HepG2 (cell line): ENCODE results near the gene ZGRF1. TPM values are rescaled to one million over a fixed set of nuclear protein-coding genes. Genes with fewer than 3 reads are reported as not detected.
A peak's percentile ranks its signal among the peaks of the same experiment; 100 is the strongest.

ENCODE experiments used
- DNMT3B ChIP-seq: conservative IDR thresholded peaks from 2 replicates; pipeline ENCODE4 v1.6.1; 2016; ENCODE audit warnings: missing biosample characterization, control low read depth
- ESRRA ChIP-seq: sonication (generic); formaldehyde crosslinking; IDR thresholded peaks from 2 replicates; pipeline ENCODE4 v1.5.1; 2020; ENCODE audit warnings: mild to moderate bottlenecking, low read depth, missing genetic modification reagents
- GABPA ChIP-seq, 2 experiments: IDR thresholded peaks; 2 replicates each; pipeline ENCODE4 v1.6.1; 2011 to 2016; ENCODE audit warnings: low read depth in 2 of 2, low read length in 1 of 2, missing biosample characterization in 1 of 2, missing genetic modification characterization in 1 of 2
- XRCC5 ChIP-seq: fragments of 200-400 bp; formaldehyde crosslinking; optimal IDR thresholded peaks from 2 replicates; pipeline ENCODE3; 2017; ENCODE audit warnings: mild to moderate bottlenecking, low read length
- ZFAT ChIP-seq: sonication (generic); formaldehyde crosslinking; conservative IDR thresholded peaks from 2 replicates; pipeline ENCODE4 v1.8.1; 2023; ENCODE audit warnings: missing genetic modification reagents, inconsistent platforms
- ZFP36L2 ChIP-seq: sonication (generic); formaldehyde crosslinking; IDR thresholded peaks from 2 replicates; pipeline ENCODE4 v1.4.0; 2020; ENCODE audit warnings: missing genetic modification reagents
- polyA plus RNA-seq, 8 experiments: library from polyadenylated mRNA; depleted of rRNA in 3 of 8; stranded (reverse) in 7 of 8; unstranded in 1 of 8; fragments of >200 nt; fragmentation: Illumina TruSeq in 4 of 8; extraction: Trizol in 4 of 8; gene quantifications; 2 replicates each; pipeline versions ENCODE4 v1.2.1 to v1.2.3, GENCODE V29; 2011 to 2016; ENCODE audit warnings: low read depth in 4 of 8, missing spikeins in 1 of 8, mixed read lengths in 1 of 8; ENCODE audit not compliant: insufficient read depth in 1 of 8
- total RNA-seq, 5 experiments: library from RNA; depleted of rRNA; stranded (reverse); fragments of >200 nt; fragmentation: Illumina TruSeq; extraction: Trizol; gene quantifications; 2 replicates each; pipeline ENCODE4 v1.2.3, GENCODE V29; 2016; ENCODE audit warnings: low read depth in 1 of 5
- TF ChIP-seq, protein P1 (sequence below): sonication (generic); formaldehyde crosslinking; IDR thresholded peaks from 2 replicates; pipeline ENCODE4 v1.5.1; 2020; ENCODE audit warnings: mild to moderate bottlenecking, missing genetic modification reagents, borderline replicate concordance
- TF ChIP-seq, protein P2 (sequence below): sonication (generic); formaldehyde crosslinking; IDR thresholded peaks from 2 replicates; pipeline ENCODE4 v1.5.0; 2020; ENCODE audit warnings: mild to moderate bottlenecking, missing genetic modification reagents
- TF ChIP-seq, protein P3 (sequence below): sonication (generic); formaldehyde crosslinking; IDR thresholded peaks from 2 replicates; pipeline ENCODE4 v1.4.0; 2020; ENCODE audit warnings: mild to moderate bottlenecking, missing genetic modification reagents
- TF ChIP-seq, protein P4 (sequence below): sonication (generic); formaldehyde crosslinking; conservative IDR thresholded peaks from 2 replicates; pipeline ENCODE4 v1.8.0; 2022; ENCODE audit warnings: missing genetic modification reagents
- TF ChIP-seq, protein P5 (sequence below): sonication (generic); formaldehyde crosslinking; IDR thresholded peaks from 2 replicates; pipeline ENCODE4 v1.4.0; 2020; ENCODE audit warnings: mild to moderate bottlenecking, missing genetic modification reagents, borderline replicate concordance

The ZGRF1 gene
- total and polyA plus RNA-seq, 2 of the 13 experiments (the other 11 are each of a cell fraction or from before 2014, with no cell fraction given): 8.6 to 15.9 TPM

DNA sequence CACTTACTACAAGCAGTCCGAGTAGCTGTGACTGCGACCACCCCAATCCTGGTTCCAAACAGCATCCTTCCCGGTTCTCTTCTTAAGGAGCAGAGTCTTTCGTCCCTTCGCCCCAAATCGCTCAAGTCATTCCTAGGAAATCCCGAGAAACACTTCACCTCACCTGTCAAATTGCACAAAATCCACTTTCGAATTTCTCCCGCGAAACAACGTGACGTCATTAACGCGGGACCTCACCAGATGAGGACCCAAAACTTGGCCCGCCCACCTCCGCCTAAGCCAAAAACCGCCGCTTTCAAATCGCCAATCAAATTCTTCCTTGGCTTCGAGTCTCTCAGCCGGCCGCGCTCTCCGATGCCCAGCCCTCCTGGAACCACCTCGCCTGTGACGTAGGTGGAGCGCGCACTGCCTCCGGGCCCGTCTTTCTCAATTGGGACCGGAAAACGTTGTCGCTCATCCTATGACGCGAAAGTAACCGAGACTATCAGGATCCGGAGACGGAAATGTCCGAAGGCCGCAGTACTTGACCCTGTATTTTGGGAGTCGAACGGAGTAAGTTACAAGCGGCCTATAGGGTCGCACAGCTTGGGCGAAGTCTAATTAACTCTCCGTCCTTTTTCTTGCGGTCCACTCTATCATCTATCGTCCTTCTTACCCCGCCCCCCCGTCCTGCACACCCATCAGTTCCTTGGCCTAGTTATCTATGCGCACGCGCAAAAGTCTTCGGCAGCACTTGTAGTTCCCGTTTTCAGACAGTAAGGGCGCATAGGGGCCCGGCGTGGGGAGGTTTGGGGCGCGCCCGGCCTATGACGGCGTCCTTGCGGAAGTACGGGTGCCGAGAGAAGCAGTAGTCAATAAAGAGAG, at the start of gene ZGRF1, which contains the start of gene LARP7 (continued):
- TF ChIP-seq, protein P1, sequence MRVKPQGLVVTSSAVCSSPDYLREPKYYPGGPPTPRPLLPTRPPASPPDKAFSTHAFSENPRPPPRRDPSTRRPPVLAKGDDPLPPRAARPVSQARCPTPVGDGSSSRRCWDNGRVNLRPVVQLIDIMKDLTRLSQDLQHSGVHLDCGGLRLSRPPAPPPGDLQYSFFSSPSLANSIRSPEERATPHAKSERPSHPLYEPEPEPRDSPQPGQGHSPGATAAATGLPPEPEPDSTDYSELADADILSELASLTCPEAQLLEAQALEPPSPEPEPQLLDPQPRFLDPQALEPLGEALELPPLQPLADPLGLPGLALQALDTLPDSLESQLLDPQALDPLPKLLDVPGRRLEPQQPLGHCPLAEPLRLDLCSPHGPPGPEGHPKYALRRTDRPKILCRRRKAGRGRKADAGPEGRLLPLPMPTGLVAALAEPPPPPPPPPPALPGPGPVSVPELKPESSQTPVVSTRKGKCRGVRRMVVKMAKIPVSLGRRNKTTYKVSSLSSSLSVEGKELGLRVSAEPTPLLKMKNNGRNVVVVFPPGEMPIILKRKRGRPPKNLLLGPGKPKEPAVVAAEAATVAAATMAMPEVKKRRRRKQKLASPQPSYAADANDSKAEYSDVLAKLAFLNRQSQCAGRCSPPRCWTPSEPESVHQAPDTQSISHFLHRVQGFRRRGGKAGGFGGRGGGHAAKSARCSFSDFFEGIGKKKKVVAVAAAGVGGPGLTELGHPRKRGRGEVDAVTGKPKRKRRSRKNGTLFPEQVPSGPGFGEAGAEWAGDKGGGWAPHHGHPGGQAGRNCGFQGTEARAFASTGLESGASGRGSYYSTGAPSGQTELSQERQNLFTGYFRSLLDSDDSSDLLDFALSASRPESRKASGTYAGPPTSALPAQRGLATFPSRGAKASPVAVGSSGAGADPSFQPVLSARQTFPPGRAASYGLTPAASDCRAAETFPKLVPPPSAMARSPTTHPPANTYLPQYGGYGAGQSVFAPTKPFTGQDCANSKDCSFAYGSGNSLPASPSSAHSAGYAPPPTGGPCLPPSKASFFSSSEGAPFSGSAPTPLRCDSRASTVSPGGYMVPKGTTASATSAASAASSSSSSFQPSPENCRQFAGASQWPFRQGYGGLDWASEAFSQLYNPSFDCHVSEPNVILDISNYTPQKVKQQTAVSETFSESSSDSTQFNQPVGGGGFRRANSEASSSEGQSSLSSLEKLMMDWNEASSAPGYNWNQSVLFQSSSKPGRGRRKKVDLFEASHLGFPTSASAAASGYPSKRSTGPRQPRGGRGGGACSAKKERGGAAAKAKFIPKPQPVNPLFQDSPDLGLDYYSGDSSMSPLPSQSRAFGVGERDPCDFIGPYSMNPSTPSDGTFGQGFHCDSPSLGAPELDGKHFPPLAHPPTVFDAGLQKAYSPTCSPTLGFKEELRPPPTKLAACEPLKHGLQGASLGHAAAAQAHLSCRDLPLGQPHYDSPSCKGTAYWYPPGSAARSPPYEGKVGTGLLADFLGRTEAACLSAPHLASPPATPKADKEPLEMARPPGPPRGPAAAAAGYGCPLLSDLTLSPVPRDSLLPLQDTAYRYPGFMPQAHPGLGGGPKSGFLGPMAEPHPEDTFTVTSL (CRISPR knock-in tag): no peak
- TF ChIP-seq, protein P2, sequence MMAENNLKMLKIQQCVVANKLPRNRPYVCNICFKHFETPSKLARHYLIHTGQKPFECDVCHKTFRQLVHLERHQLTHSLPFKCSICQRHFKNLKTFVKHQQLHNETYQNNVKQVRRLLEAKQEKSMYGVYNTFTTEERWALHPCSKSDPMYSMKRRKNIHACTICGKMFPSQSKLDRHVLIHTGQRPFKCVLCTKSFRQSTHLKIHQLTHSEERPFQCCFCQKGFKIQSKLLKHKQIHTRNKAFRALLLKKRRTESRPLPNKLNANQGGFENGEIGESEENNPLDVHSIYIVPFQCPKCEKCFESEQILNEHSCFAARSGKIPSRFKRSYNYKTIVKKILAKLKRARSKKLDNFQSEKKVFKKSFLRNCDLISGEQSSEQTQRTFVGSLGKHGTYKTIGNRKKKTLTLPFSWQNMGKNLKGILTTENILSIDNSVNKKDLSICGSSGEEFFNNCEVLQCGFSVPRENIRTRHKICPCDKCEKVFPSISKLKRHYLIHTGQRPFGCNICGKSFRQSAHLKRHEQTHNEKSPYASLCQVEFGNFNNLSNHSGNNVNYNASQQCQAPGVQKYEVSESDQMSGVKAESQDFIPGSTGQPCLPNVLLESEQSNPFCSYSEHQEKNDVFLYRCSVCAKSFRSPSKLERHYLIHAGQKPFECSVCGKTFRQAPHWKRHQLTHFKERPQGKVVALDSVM (CRISPR knock-in tag): no peak
- TF ChIP-seq ESRRA (CRISPR knock-in tag) (0 out of 2 replicates have a peak, but pooled peaks have one; percentile 33), XRCC5 (peak; percentile 55), GABPA (IDR thresholded peaks at IDR 0.05; ENCODE audit: low read depth, low read length) (peak; percentile 68), GABPA (CRISPR knock-in tag; IDR thresholded peaks at IDR 0.05; ENCODE audit: low read depth) (peak; percentile 94), ZFAT (CRISPR knock-in tag) (no peak), ZFP36L2 (CRISPR knock-in tag) (no peak), DNMT3B (CRISPR knock-in tag) (no peak)
- TF ChIP-seq, protein P3, sequence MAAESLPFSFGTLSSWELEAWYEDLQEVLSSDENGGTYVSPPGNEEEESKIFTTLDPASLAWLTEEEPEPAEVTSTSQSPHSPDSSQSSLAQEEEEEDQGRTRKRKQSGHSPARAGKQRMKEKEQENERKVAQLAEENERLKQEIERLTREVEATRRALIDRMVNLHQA: no peak
- TF ChIP-seq, protein P4, sequence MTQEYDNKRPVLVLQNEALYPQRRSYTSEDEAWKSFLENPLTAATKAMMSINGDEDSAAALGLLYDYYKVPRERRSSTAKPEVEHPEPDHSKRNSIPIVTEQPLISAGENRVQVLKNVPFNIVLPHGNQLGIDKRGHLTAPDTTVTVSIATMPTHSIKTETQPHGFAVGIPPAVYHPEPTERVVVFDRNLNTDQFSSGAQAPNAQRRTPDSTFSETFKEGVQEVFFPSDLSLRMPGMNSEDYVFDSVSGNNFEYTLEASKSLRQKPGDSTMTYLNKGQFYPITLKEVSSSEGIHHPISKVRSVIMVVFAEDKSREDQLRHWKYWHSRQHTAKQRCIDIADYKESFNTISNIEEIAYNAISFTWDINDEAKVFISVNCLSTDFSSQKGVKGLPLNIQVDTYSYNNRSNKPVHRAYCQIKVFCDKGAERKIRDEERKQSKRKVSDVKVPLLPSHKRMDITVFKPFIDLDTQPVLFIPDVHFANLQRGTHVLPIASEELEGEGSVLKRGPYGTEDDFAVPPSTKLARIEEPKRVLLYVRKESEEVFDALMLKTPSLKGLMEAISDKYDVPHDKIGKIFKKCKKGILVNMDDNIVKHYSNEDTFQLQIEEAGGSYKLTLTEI (CRISPR knock-in tag): no peak
- TF ChIP-seq, protein P5, sequence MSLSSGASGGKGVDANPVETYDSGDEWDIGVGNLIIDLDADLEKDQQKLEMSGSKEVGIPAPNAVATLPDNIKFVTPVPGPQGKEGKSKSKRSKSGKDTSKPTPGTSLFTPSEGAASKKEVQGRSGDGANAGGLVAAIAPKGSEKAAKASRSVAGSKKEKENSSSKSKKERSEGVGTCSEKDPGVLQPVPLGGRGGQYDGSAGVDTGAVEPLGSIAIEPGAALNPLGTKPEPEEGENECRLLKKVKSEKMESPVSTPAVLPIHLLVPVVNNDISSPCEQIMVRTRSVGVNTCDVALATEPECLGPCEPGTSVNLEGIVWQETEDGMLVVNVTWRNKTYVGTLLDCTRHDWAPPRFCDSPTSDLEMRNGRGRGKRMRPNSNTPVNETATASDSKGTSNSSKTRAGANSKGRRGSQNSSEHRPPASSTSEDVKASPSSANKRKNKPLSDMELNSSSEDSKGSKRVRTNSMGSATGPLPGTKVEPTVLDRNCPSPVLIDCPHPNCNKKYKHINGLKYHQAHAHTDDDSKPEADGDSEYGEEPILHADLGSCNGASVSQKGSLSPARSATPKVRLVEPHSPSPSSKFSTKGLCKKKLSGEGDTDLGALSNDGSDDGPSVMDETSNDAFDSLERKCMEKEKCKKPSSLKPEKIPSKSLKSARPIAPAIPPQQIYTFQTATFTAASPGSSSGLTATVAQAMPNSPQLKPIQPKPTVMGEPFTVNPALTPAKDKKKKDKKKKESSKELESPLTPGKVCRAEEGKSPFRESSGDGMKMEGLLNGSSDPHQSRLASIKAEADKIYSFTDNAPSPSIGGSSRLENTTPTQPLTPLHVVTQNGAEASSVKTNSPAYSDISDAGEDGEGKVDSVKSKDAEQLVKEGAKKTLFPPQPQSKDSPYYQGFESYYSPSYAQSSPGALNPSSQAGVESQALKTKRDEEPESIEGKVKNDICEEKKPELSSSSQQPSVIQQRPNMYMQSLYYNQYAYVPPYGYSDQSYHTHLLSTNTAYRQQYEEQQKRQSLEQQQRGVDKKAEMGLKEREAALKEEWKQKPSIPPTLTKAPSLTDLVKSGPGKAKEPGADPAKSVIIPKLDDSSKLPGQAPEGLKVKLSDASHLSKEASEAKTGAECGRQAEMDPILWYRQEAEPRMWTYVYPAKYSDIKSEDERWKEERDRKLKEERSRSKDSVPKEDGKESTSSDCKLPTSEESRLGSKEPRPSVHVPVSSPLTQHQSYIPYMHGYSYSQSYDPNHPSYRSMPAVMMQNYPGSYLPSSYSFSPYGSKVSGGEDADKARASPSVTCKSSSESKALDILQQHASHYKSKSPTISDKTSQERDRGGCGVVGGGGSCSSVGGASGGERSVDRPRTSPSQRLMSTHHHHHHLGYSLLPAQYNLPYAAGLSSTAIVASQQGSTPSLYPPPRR: no peak
